A549 (cell line): ENCODE measurements around the gene TNF. TPM values are rescaled to one million over a fixed set of nuclear protein-coding genes. Genes with fewer than 3 reads are reported as not detected.
A peak's percentile ranks its signal among the peaks of the same experiment; 100 is the strongest.

Source experiments
- ATAC-seq, 2 experiments: fragments of 200-7000 bp in 1 of 2; fragments of >200 bp in 1 of 2; cut with Nextera tagmentation in 1 of 2; cut with Tn5 transposase in 1 of 2; 3 replicates each; pipeline versions ENCODE4 v1.8.0 to v1.9.1; 2018 to 2020; ENCODE audit warnings: mild to moderate bottlenecking in 1 of 2, moderate library complexity in 1 of 2
- CTCF ChIA-PET: fragments of 300-600 bp; sonication (Branson Sonifier 250); formaldehyde crosslinking; extraction: SDS; loops from one replicate; lab custom pipeline; 2021; ENCODE audit warnings: antibody characterized with exemption, inconsistent platforms; lab: Yijun Ruan, JAX
- POLR2A ChIA-PET: fragments of 350-600 bp; formaldehyde crosslinking; extraction: SDS; loops from one replicate; lab custom pipeline; 2021; ENCODE audit warnings: antibody characterized with exemption, inconsistent platforms; lab: Yijun Ruan, JAX
- DNase-seq, 2 experiments: peaks; one replicate each; pipeline versions ENCODE4 v3.0.0 to v3.0.0-alpha.2; 2011 to 2016; ENCODE audit warnings: low read depth in 1 of 2, low spot score in 1 of 2
- FAIRE-seq: peaks from 2 replicates; lab custom pipeline; 2011; peaks lifted over from hg19 to GRCh38; lab: Jason Lieb, UNC
- H3K27ac ChIP-seq, 2 experiments: fragments of >200 bp; sonication (Bioruptor Twin); formaldehyde crosslinking; 3 replicates each; pipeline ENCODE4 v1.5.1; 2016 to 2017
- H3K4me1 ChIP-seq: fragments of >200 bp; sonication (Bioruptor Twin); formaldehyde crosslinking; 3 replicates; pipeline ENCODE4 v1.6.1; 2016
- H3K4me2 ChIP-seq: fragments of >200 bp; sonication (Bioruptor Twin); formaldehyde crosslinking; 3 replicates; pipeline ENCODE4 v1.6.1; 2016
- H3K4me3 ChIP-seq: fragments of >200 bp; sonication (Bioruptor Twin); formaldehyde crosslinking; 3 replicates; pipeline ENCODE4 v1.5.1; 2016
- H3K9me3 ChIP-seq: fragments of >200 bp; sonication (Bioruptor Twin); formaldehyde crosslinking; 3 replicates; pipeline ENCODE4 v1.6.1; 2016
- BHLHE40 ChIP-seq: IDR thresholded peaks from 2 replicates; pipeline ENCODE4 v1.6.1; 2012; ENCODE audit warnings: low read depth, low read length, inconsistent platforms
- CBX8 ChIP-seq: fragments of 200-600 bp; sonication (generic); IDR thresholded peaks from 2 replicates; pipeline ENCODE4 v1.6.1; 2016
- CEBPB ChIP-seq, 2 experiments: fragments of >200 bp in 1 of 2; sonication (Bioruptor Twin) in 1 of 2; formaldehyde crosslinking in 1 of 2; IDR thresholded peaks; 2 replicates each; pipeline ENCODE4 v1.6.1; 2012 to 2016
- HEYL ChIP-seq: fragments of 250-450 bp; sonication (Bioruptor Pico); IDR thresholded peaks from 2 replicates; pipeline ENCODE4 v1.8.0; 2021; ENCODE audit warnings: mild to moderate bottlenecking, moderate library complexity
- HOXB5 ChIP-seq: fragments of 250-450 bp; sonication (Bioruptor Pico); IDR thresholded peaks from 2 replicates; pipeline ENCODE4 v1.5.0; 2020; ENCODE audit warnings: mild to moderate bottlenecking, moderate library complexity
- JUN ChIP-seq, 2 experiments: fragments of >200 bp; sonication (Bioruptor Twin); formaldehyde crosslinking; IDR thresholded peaks; 2 replicates in 1 of 2; 3 replicates in 1 of 2; pipeline ENCODE4 v1.6.1; 2016 to 2017
- KDM1A ChIP-seq: fragments of 200-600 bp; sonication (generic); IDR thresholded peaks from 2 replicates; pipeline ENCODE4 v1.6.1; 2016; ENCODE audit warnings: low read depth, mild to moderate bottlenecking
- MAFK ChIP-seq: fragments of 450-650 bp; IDR thresholded peaks from 2 replicates; pipeline ENCODE4 v1.6.1; 2014; ENCODE audit not compliant: partially characterized antibody
- MAZ ChIP-seq: fragments of 150-350 bp; IDR thresholded peaks from 2 replicates; pipeline ENCODE4 v1.6.1; 2014; ENCODE audit warnings: antibody characterized with exemption, low read depth, low read length, borderline replicate concordance
- MYC ChIP-seq: IDR thresholded peaks from 2 replicates; pipeline ENCODE4 v1.6.1; 2012; ENCODE audit warnings: mild to moderate bottlenecking, inconsistent platforms, low read length, improper control_type of control experiment, borderline replicate concordance
- PHF8 ChIP-seq: fragments of 200-600 bp; sonication (generic); IDR thresholded peaks from 2 replicates; pipeline ENCODE4 v1.6.1; 2016; ENCODE audit warnings: low read depth, mild to moderate bottlenecking, antibody characterized with exemption, moderate library complexity, borderline replicate concordance
- POLR2A ChIP-seq: IDR thresholded peaks from 2 replicates; pipeline ENCODE4 v1.6.1; 2012; ENCODE audit warnings: mild to moderate bottlenecking, low read length
- RARB ChIP-seq: fragments of 250-450 bp; sonication (Bioruptor Pico); IDR thresholded peaks from 2 replicates; pipeline ENCODE4 v1.8.0; 2021; ENCODE audit warnings: mild to moderate bottlenecking, moderate library complexity
- SMC3 ChIP-seq: fragments of >200 bp; sonication (Bioruptor Twin); formaldehyde crosslinking; IDR thresholded peaks from 3 replicates; pipeline ENCODE4 v1.6.1; 2018; ENCODE audit warnings: inconsistent platforms
- SREBF2 ChIP-seq: fragments of 450-650 bp; IDR thresholded peaks from 2 replicates; pipeline ENCODE4 v1.6.1; 2014; ENCODE audit warnings: mild to moderate bottlenecking, moderate library complexity
- ZC3H11A ChIP-seq: fragments of 450-650 bp; IDR thresholded peaks from 2 replicates; pipeline ENCODE4 v1.6.1; 2014; ENCODE audit warnings: antibody characterized with exemption, mild to moderate bottlenecking
- ZSCAN20 ChIP-seq: fragments of 250-450 bp; sonication (Bioruptor Pico); IDR thresholded peaks from 2 replicates; pipeline ENCODE4 v1.8.0; 2022; ENCODE audit warnings: mild to moderate bottlenecking, moderate library complexity
- WGBS: methylation state at CpG from one replicate; pipeline ENCODE4 v1.1.6; 2017; ENCODE audit errors: missing lambda C conversion rate; 5-methylcytosine and 5-hydroxymethylcytosine counted together
- polyA plus RNA-seq, 4 experiments: library from polyadenylated mRNA; depleted of rRNA in 3 of 4; stranded (reverse); fragments of >200 nt; fragmentation: RNase III in 1 of 4; extraction: RNeasy Plus Mini Kit Qiagen cat#74134 plus additional on column Dnase treatment in 1 of 4; gene quantifications; 2 replicates in 3 of 4; 3 replicates in 1 of 4; pipeline ENCODE4 v1.2.3, GENCODE V29; 2011 to 2017
- TF ChIP-seq, protein P1 (sequence below): fragments of >200 bp; sonication (Bioruptor Twin); formaldehyde crosslinking; IDR thresholded peaks from 3 replicates; pipeline ENCODE4 v1.5.1; 2016
- TF ChIP-seq, protein P2 (sequence below): fragments of 450-650 bp; IDR thresholded peaks from 2 replicates; pipeline ENCODE4 v1.6.1; 2014; ENCODE audit warnings: antibody characterized with exemption
- TF ChIP-seq, protein P3 (sequence below): fragments of 250-450 bp; sonication (Bioruptor Pico); IDR thresholded peaks from 2 replicates; pipeline ENCODE4 v1.5.0; 2020; ENCODE audit warnings: low read depth, mild to moderate bottlenecking, moderate library complexity
- TF ChIP-seq, protein P4 (sequence below): fragments of >200 bp; sonication (Bioruptor Twin); formaldehyde crosslinking; IDR thresholded peaks from 3 replicates; pipeline ENCODE4 v1.6.1; 2016

Gene TNF
- polyA plus RNA-seq, 2 of the 4 experiments (the other 2 are of a cell fraction): not detected

DNA sequence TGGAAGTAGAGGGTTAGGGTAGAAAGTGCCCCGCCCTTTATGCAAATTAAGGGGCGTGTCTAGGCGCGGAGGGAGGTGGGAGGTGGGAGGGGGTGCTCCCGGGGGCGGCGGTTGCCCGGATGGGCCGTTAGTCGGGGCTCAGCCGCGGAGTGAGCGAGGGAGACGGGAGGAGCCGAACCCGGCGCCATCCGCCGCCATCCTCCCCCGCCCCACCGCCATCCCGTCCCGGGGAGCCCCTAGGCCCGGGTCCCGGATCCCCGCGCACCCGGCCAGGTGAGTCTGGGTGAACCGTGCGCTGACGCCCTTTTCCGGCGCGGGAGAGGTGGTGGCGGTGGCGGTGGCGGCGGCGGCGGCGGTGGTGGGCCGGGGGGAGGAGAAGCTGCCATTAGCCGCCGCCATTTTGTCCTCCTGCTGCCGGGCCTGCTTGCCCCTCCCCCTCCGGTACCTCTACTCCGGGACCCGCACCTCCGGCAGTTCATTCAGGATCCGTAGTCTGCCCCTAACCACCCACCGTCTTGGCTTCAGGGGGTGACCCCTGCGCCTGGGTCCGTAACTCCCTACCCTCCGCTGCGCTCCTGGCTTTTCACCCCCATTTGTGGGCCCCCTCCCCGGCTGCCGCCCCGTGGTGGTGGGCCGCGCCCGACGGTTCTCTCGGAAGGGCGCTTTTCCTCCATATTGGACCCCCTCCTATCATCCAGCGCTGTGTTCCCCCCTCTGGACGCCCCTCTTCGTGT is 45.4 kb downstream of the TNF start, which contains the start of gene PRRC2A:
Gene PRRC2A (plus strand): TSS at position 130 of the 734 bp plus-strand sequence. CDS start 2,075 bp downstream, outside the sequence.
- CTCF ChIA-PET: interaction anchor here (0.6 to 1.4 kb wide), 2 partner anchors 152 to 349 kb away, joined by 3 read pairs; no protein-coding TSS in a partner anchor
- Histone ChIP-seq H3K9me3 (no peaks in the 10 kb centered on the region), H3K27ac (peak within 1 kb of the TSS; percentile 99), H3K4me3 (peak within 1 kb of the TSS; percentile 81), H3K4me2 (peak within 1 kb of the TSS; percentile 99), H3K4me1 (peaks cover 15% of the 10 kb centered on the region)
- no peak for FAIRE-seq
- ATAC-seq: peak; percentile 83 to 86
- peak; percentile 19; the same call in 1 of the 2 replicates for TF ChIP-seq PHF8
- peak; percentile 37; the same call in 1 of the 2 replicates for TF ChIP-seq MYC
- no peak for TF ChIP-seq MAFK
- peak; percentile 86 to 91; a peak in 4 of 5 replicates for TF ChIP-seq JUN (IDR thresholded peaks at IDR 0.05)
- peak; percentile 60 for TF ChIP-seq POLR2A
- TF ChIP-seq RARB (CRISPR knock-in tag): no peak
- peak; percentile 98 for TF ChIP-seq MAZ
- under 1% methylated on average over 22 of the region's 67 CpGs for WGBS
- POLR2A ChIA-PET: interaction anchor here (0.7 to 1.7 kb wide), 4 partner anchors 14 to 80 kb away, joined by 3 to 8 read pairs (median 6); partner anchors contain the start of genes DDX39B and NFKBIL1
- peak in 1 of 2 experiments; percentile 76 for DNase-seq

DNA sequence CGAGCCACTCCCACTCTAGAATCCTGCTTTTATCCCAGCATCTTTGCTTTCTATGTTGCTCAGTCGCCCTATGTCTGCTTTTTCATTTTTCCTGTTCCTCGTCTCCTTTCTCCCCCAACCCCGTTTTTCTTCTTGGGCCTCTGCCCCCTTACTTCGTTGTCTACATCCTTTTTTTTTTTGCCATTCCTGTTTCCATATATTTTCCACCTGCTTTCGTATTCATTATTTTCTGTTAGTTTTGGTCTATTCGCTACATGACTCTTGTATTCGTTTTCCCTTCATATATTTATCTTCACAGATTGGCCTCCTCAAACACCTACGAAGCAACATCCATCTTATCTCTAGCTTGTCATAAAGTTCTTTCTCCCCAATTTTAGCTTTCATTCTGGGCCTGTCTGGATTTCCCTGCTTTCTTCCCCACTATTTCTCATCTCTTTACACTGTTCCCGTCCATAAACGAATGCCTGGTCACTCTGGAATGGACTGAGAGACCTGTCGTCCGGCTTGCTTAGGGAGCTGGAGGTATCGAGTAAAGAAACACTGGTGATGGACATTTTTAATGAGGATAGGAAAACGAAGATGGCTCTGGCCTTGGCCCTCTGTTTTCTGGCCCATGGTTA is 46.1 kb downstream of the TNF start:
- FAIRE-seq (no peak), DNase-seq (no peak), ATAC-seq (no peak)
- Histone ChIP-seq H3K9me3 (no peaks in the 10 kb centered on the region), H3K4me1 (peaks cover 15% of the 10 kb centered on the region), H3K4me3 (peak overlapping the region; percentile 81), H3K27ac (peak overlapping the region; percentile 99), H3K4me2 (peak overlapping the region; percentile 99)
- TF ChIP-seq CBX8 (no peak), ZSCAN20 (CRISPR knock-in tag) (no peak), HEYL (CRISPR knock-in tag) (no peak), MYC (no peak), JUN (IDR thresholded peaks at IDR 0.05) (no peak), MAFK (no peak), BHLHE40 (no peak), KDM1A (no peak), ZC3H11A (no peak), SMC3 (no peak), CEBPB (IDR thresholded peaks at IDR 0.05) (no peak), SREBF2 (no peak), HOXB5 (CRISPR knock-in tag) (no peak)
- TF ChIP-seq, protein P1, sequence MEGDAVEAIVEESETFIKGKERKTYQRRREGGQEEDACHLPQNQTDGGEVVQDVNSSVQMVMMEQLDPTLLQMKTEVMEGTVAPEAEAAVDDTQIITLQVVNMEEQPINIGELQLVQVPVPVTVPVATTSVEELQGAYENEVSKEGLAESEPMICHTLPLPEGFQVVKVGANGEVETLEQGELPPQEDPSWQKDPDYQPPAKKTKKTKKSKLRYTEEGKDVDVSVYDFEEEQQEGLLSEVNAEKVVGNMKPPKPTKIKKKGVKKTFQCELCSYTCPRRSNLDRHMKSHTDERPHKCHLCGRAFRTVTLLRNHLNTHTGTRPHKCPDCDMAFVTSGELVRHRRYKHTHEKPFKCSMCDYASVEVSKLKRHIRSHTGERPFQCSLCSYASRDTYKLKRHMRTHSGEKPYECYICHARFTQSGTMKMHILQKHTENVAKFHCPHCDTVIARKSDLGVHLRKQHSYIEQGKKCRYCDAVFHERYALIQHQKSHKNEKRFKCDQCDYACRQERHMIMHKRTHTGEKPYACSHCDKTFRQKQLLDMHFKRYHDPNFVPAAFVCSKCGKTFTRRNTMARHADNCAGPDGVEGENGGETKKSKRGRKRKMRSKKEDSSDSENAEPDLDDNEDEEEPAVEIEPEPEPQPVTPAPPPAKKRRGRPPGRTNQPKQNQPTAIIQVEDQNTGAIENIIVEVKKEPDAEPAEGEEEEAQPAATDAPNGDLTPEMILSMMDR: no peak
- TF ChIP-seq, protein P2, sequence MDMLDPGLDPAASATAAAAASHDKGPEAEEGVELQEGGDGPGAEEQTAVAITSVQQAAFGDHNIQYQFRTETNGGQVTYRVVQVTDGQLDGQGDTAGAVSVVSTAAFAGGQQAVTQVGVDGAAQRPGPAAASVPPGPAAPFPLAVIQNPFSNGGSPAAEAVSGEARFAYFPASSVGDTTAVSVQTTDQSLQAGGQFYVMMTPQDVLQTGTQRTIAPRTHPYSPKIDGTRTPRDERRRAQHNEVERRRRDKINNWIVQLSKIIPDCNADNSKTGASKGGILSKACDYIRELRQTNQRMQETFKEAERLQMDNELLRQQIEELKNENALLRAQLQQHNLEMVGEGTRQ: no peak
- TF ChIP-seq, protein P3, sequence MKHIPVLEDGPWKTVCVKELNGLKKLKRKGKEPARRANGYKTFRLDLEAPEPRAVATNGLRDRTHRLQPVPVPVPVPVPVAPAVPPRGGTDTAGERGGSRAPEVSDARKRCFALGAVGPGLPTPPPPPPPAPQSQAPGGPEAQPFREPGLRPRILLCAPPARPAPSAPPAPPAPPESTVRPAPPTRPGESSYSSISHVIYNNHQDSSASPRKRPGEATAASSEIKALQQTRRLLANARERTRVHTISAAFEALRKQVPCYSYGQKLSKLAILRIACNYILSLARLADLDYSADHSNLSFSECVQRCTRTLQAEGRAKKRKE (CRISPR knock-in tag): no peak
- TF ChIP-seq, protein P4, sequence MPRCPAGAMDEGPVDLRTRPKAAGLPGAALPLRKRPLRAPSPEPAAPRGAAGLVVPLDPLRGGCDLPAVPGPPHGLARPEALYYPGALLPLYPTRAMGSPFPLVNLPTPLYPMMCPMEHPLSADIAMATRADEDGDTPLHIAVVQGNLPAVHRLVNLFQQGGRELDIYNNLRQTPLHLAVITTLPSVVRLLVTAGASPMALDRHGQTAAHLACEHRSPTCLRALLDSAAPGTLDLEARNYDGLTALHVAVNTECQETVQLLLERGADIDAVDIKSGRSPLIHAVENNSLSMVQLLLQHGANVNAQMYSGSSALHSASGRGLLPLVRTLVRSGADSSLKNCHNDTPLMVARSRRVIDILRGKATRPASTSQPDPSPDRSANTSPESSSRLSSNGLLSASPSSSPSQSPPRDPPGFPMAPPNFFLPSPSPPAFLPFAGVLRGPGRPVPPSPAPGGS: no peak
- WGBS: 2% methylated on average over 15 of the region's 15 CpGs
- CTCF ChIA-PET: interaction anchor here (1.0 to 1.7 kb wide), 3 partner anchors 23 to 151 kb away, joined by 3 to 6 read pairs (median 3); no protein-coding TSS in a partner anchor
- POLR2A ChIA-PET: interaction anchor here (1.2 to 1.3 kb wide), 2 partner anchors 12 to 18 kb away, joined by 3 to 4 read pairs; no protein-coding TSS in a partner anchor
